Spleen (tissue), 11 donors: ENCODE measurements around the gene GRK3. TPM values are rescaled to one million over a fixed set of nuclear protein-coding genes. Genes with fewer than 3 reads are reported as not detected.

Experiments used
- DNase-seq: peaks from one replicate; pipeline ENCODE4 v3.0.0-alpha.2; 2020
- H3K27ac ChIP-seq, 8 donors: fragments of 200-600 bp; sonication (generic) in 7 of 8; 1 replicate in 4 of 8; 2 replicates in 4 of 8; pipeline versions ENCODE4 v1.5.0 to v1.8.0; 2016 to 2021; ENCODE audit warnings: inconsistent platforms in 4 of 8, mild to moderate bottlenecking in 4 of 8, moderate library complexity in 1 of 8
- H3K27me3 ChIP-seq, 7 donors: fragments of 200-600 bp; sonication (generic) in 6 of 7; replicated peaks in 1 of 7; 1 replicate in 4 of 7; 2 replicates in 3 of 7; pipeline versions ENCODE4 v1.5.0 to v1.8.0; 2016 to 2021; ENCODE audit warnings: inconsistent platforms in 3 of 7, mild to moderate bottlenecking in 1 of 7
- H3K36me3 ChIP-seq, 6 donors: fragments of 200-600 bp; sonication (generic) in 5 of 6; 1 replicate in 4 of 6; 2 replicates in 2 of 6; pipeline versions ENCODE4 v1.5.0 to v1.8.0; 2016 to 2021; ENCODE audit warnings: inconsistent platforms in 2 of 6
- H3K4me1 ChIP-seq, 6 donors: fragments of 200-600 bp; sonication (generic) in 5 of 6; 1 replicate in 3 of 6; 2 replicates in 3 of 6; pipeline versions ENCODE4 v1.5.0 to v1.8.0; 2016 to 2021; ENCODE audit warnings: inconsistent platforms in 3 of 6
- H3K4me3 ChIP-seq, 8 donors: fragments of 200-600 bp; sonication (generic) in 7 of 8; 1 replicate in 4 of 8; 2 replicates in 4 of 8; pipeline versions ENCODE4 v1.5.0 to v1.8.0; 2016 to 2021; ENCODE audit warnings: inconsistent platforms in 4 of 8, mild to moderate bottlenecking in 4 of 8, moderate library complexity in 2 of 8
- H3K9me3 ChIP-seq, 8 donors: fragments of 200-600 bp; sonication (generic) in 7 of 8; 1 replicate in 4 of 8; 2 replicates in 4 of 8; pipeline versions ENCODE4 v1.5.0 to v1.8.0; 2016 to 2021; ENCODE audit warnings: inconsistent platforms in 4 of 8
- CTCF ChIP-seq, 11 experiments: fragments of 200-600 bp in 7 of 11; fragments of 450-650 bp in 4 of 11; sonication (generic) in 4 of 11; IDR thresholded peaks in 8 of 11; conservative IDR thresholded peaks in 3 of 11; 1 replicate in 7 of 11; 2 replicates in 4 of 11; pipeline versions ENCODE4 v1.4.0 to v1.8.0; 2016 to 2021; ENCODE audit warnings: antibody characterized with exemption in 11 of 11, inconsistent platforms in 4 of 11, mild to moderate bottlenecking in 1 of 11
- POLR2A ChIP-seq, 3 donors: fragments of 450-650 bp; IDR thresholded peaks; one replicate each; pipeline ENCODE4 v1.5.1; 2017; ENCODE audit warnings: antibody characterized with exemption in 3 of 3, mild to moderate bottlenecking in 1 of 3
- POLR2AphosphoS5 ChIP-seq, 3 donors: sonication (generic); formaldehyde crosslinking; IDR thresholded peaks; one replicate each; pipeline ENCODE4 v1.5.1; 2017; ENCODE audit warnings: antibody characterized with exemption in 3 of 3
- WGBS, 5 donors: extraction: QIAGEN DNeasy Blood & Tissue Kit in 3 of 5; methylation state at CpG; one replicate each; pipeline versions ENCODE4 v1.1.5 to v1.1.7; 2013 to 2018; 5-methylcytosine and 5-hydroxymethylcytosine counted together
- intact Hi-C: fragments of 100-400 bp; cut with DNase I; formaldehyde crosslinking; loops from one replicate; pipeline ENCODE4 v1.15.0; 2023; ENCODE audit warnings: low total_unique reads
- polyA plus RNA-seq, 3 donors: library from polyadenylated mRNA; stranded (reverse); fragments of 200-250 nt; gene quantifications; one replicate each; pipeline ENCODE4 v1.2.1, GENCODE V29; 2013
- total RNA-seq, 7 donors: library from RNA; depleted of rRNA in 3 of 7; stranded (reverse); fragments of >200 nt in 3 of 7; fragmentation: NEBNext Ultra II Directional in 4 of 7; extraction: Animal tissue kit (Norgen Biotek cat#: 25700) in 4 of 7; gene quantifications; one replicate each; pipeline versions ENCODE4 v1.1.0 to v1.2.1, GENCODE V29; 2016 to 2021
- donor health status: healthy with polysubstance abuse.
- donor health status: DM: no; HTN: no; CAD: no; lungs with moderate emphysema.
- donor health status: DM: no; HTN: no; CAD: no.
- donor health status: Bipolar disorder and iron deficiency.
- donor health status: healthy.
- donor health status: DM: no; HTN: no; CAD: no.
- donor health status: DM: yes; HTN: yes; CAD: no.

The GRK3 gene
- total and polyA plus RNA-seq, 10 donors, result 9.3 to 60.7 (median 45.7) TPM

- 86 to 93% (median 93%) methylated on average over 7 of the region's 7 CpGs for WGBS, 5 donors
- H3K36me3 ChIP-seq, result peaks cover 0 to 100% (median 51%) of the 10 kb centered on the region in 6 donors
- no peaks in the 10 kb centered on the region for H3K4me1 ChIP-seq
These were observed 149.6 kb downstream of the GRK3 start for GRCh38 chr22:25714070-25714469.

GRCh38 chr22:25714739-25715138 lies 150.3 kb downstream of the GRK3 start:
- intact Hi-C loops, result no loop called here
- Histone ChIP-seq H3K9me3 (no peaks in the 10 kb centered on the region), H3K36me3 (peaks cover 0 to 100% (median 48%) of the 10 kb centered on the region in 6 donors), H3K4me3 (no peak overlapping the region), H3K4me1 (no peaks in the 10 kb centered on the region), H3K27ac (no peak overlapping the region), H3K27me3 (no peaks in the 10 kb centered on the region)
- 67 to 93% (median 76%) methylated on average over 6 of the region's 6 CpGs for WGBS, 5 donors
- no peak for TF ChIP-seq POLR2AphosphoS5 (IDR thresholded peaks at IDR 0.05)
- TF ChIP-seq CTCF (IDR thresholded peaks at IDR 0.05 in 8 of 11, conservative IDR thresholded peaks at IDR 0.05 in 3 of 11), result no peak
- no peak for TF ChIP-seq POLR2A (IDR thresholded peaks at IDR 0.05)
- DNase-seq, result no peak

More at GRCh38 chr22:25714070-25714469, 149.6 kb downstream of the GRK3 start:
- DNase-seq, result no peak
- Histone ChIP-seq H3K27ac (no peak overlapping the region), H3K27me3 (no peaks in the 10 kb centered on the region), H3K9me3 (no peaks in the 10 kb centered on the region), H3K4me3 (no peak overlapping the region)
- intact Hi-C loops, result no loop called here
- TF ChIP-seq POLR2A (IDR thresholded peaks at IDR 0.05) (no peak), CTCF (IDR thresholded peaks at IDR 0.05 in 8 of 11, conservative IDR thresholded peaks at IDR 0.05 in 3 of 11) (no peak), POLR2AphosphoS5 (IDR thresholded peaks at IDR 0.05) (no peak)

DNA sequence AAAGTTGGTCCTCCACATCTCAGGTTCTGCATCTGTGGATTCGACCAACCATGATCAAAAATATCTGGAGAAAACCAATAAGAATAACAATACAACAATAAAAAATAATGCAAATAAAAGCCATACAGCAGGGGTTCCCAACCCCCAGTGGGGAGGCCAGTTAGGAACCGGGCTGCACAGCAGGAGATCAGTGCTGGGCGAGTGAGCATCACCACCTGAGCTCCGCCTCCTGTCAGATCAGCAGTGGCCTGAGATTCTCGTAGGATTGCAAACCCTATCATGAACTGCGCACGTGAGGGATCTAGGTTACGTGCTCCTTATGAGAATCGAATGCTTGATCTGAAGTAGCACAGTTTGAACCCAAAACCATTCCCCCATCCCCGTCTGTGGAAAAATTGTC lies 152.2 kb downstream of the GRK3 start:
- 94 to 98% (median 96%) methylated on average over 10 of the region's 10 CpGs for WGBS, 5 donors
- Histone ChIP-seq H3K4me3 (no peak overlapping the region), H3K27me3 (no peaks in the 10 kb centered on the region), H3K36me3 (peaks cover 0 to 96% (median 36%) of the 10 kb centered on the region in 6 donors), H3K4me1 (no peaks in the 10 kb centered on the region), H3K9me3 (no peaks in the 10 kb centered on the region), H3K27ac (no peak overlapping the region)
- TF ChIP-seq POLR2AphosphoS5 (IDR thresholded peaks at IDR 0.05) (no peak), CTCF (IDR thresholded peaks at IDR 0.05 in 8 of 11, conservative IDR thresholded peaks at IDR 0.05 in 3 of 11) (no peak), POLR2A (IDR thresholded peaks at IDR 0.05) (no peak)
- DNase-seq, result no peak
- intact Hi-C loops, result no loop called here

GRCh38 chr22:25718135-25718840 lies 153.8 kb downstream of the GRK3 start:
- H3K36me3 ChIP-seq, result peaks cover 0 to 96% (median 38%) of the 10 kb centered on the region in 6 donors
- no peak for TF ChIP-seq POLR2A (IDR thresholded peaks at IDR 0.05)
- no peak for TF ChIP-seq CTCF (IDR thresholded peaks at IDR 0.05 in 8 of 11, conservative IDR thresholded peaks at IDR 0.05 in 3 of 11)
- TF ChIP-seq POLR2AphosphoS5 (IDR thresholded peaks at IDR 0.05), result no peak
- no peaks in the 10 kb centered on the region for H3K9me3 ChIP-seq
- H3K4me3 ChIP-seq, result no peak overlapping the region
- WGBS, 5 donors, result 89 to 94% (median 92%) methylated on average over 10 of the region's 10 CpGs
- no peak overlapping the region for H3K27ac ChIP-seq
- intact Hi-C loops, result no loop called here
- no peaks in the 10 kb centered on the region for H3K4me1 ChIP-seq
- no peaks in the 10 kb centered on the region for H3K27me3 ChIP-seq
- no peak for DNase-seq
